Astrocyte of the hippocampus (primary cell): ENCODE data around the gene ABCD1.
A peak's percentile ranks its signal among the peaks of the same experiment; 100 is the strongest.

Experiments
- DNase-seq: peaks from one replicate; pipeline ENCODE4 v3.0.0; 2011; ENCODE audit warnings: low read depth, low spot score

The ABCD1 gene

DNA sequence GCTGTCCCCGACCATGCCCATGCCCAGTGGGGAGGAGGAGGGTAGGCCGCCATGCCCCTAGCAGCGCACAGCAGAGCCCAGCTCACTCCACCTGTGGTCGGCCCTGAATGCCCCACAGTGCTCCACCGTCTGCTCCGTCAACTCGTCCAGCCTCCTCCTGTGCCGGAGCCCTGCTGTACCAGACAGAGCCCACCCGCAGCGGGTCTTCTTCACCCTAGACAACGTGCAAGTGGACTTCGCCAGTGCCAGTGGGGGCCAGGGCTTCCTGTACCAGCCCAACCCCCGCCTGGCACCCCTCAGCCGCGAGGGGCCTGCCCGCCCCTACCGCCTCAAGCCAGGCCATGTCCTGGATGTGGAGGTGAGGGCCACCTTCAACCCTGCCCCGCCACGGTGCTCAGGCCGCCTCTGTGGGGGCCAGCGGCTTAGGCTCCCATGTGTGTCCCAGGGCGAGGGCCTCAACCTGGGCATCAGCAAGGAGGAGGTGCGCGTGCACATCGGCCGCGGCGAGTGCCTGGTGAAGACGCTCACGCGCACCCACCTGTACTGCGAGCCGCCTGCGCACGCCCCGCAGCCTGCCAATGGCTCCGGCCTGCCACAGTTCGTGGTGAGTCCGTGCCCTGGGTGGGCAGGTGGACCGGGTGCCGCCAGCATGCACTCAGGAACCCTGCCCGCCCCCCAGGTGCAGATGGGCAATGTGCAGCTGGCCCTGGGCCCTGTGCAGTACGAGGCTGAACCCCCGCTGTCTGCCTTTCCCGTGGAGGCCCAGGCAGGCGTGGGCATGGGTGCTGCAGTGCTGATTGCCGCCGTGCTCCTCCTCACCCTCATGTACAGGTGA, 49.3 kb downstream of the ABCD1 start:
- DNase-seq = no peak

DNA sequence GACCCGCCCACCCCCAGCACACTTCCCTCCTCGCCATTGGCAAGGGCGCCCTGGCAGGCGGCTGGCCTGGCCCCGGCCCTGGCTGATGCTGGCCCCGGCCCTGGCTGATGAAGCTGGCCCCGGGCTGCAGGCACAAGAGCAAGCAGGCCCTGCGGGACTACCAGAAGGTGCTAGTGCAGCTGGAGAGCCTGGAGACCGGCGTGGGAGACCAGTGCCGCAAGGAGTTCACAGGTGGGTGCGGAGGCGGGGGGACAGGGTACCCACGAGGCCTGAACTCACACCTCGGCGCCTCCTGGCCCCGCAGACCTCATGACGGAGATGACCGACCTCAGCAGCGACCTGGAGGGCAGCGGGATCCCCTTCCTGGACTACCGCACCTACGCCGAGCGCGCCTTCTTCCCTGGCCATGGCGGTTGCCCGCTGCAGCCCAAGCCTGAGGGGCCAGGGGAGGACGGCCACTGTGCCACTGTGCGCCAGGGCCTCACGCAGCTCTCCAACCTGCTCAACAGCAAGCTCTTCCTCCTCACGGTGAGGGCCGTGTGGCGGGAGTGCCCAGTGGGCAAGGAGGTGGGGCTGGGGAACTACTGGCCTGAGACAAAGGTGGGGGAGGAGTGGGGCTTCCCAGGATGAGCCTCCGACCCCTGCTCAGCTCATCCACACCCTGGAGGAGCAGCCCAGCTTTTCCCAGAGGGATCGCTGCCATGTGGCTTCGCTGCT, 50.1 kb downstream of the ABCD1 start:
- no peak for DNase-seq

DNA sequence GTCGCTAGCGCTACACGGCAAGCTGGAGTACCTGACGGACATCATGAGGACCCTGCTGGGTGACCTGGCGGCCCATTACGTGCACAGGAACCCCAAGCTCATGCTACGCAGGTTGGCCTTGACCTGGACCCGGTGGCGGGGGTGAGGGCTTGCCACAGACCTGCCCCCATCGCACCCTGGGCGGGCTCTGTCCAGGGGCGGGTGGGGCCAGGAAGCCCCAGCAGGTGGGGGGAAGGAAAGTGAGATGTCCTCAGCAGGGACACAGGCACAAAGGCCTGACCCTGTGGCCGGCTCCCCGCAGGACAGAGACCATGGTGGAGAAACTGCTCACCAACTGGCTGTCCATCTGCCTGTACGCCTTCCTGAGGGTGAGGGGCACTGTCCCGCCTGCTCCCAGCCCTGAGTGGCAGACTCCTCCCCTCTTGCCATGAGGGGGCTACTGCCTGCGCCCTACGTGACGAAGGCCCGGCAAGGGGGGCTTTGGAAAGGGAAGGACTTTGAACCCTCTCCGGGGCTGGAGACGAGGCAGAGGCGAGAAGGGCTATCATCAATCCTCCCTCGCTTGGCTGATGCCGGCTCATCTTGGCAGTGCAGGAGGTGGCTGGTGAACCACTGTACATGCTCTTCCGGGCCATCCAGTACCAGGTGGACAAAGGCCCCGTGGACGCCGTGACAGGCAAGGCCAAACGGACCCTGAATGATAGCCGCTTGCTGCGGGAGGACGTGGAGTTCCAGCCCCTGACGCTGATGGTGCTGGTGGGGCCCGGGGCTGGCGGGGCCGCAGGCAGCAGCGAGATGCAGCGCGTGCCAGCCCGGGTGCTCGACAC, 50.9 kb downstream of the ABCD1 start:
- DNase-seq = no peak

DNA sequence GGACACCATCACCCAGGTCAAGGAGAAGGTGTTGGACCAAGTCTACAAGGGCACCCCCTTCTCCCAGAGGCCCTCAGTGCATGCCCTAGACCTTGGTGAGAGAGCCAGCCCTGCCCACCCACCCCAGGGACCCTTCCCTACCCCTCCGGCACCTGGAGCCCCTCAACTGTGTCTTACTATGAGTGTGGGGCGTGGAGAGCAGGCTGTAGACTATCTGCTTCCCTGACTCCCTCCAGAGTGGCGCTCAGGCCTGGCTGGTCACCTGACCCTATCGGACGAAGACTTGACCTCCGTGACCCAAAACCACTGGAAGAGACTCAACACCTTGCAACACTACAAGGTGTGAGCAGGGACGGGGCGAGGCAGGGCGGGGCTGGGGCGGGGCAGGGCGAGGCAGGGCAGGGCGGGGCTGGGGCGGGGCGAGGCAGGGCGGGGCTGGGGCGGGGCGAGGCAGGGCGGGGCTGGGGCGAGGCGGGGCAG, 51.5 kb downstream of the ABCD1 start:
- no peak for DNase-seq

DNA sequence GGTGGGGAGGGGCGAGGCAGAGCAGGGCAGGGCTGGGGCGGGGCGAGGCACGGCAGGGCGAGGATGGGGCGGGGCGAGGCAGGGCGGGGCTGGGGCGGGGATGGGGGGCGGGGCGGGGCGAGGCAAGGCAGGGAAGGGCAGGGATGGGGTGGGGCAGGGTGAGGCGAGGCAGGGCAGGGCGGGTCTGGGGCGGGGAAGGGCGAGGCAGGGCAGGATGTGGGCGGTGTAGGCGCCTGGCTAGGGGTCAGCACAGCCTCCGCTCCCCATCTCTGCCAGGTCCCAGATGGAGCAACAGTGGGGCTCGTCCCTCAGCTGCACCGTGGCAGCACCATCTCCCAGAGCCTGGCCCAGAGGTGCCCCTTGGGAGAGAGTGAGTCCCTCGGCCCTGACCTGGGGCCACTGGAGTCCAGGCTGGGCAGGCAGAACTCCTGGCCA, 52.0 kb downstream of the ABCD1 start:
- DNase-seq = no peak

DNA sequence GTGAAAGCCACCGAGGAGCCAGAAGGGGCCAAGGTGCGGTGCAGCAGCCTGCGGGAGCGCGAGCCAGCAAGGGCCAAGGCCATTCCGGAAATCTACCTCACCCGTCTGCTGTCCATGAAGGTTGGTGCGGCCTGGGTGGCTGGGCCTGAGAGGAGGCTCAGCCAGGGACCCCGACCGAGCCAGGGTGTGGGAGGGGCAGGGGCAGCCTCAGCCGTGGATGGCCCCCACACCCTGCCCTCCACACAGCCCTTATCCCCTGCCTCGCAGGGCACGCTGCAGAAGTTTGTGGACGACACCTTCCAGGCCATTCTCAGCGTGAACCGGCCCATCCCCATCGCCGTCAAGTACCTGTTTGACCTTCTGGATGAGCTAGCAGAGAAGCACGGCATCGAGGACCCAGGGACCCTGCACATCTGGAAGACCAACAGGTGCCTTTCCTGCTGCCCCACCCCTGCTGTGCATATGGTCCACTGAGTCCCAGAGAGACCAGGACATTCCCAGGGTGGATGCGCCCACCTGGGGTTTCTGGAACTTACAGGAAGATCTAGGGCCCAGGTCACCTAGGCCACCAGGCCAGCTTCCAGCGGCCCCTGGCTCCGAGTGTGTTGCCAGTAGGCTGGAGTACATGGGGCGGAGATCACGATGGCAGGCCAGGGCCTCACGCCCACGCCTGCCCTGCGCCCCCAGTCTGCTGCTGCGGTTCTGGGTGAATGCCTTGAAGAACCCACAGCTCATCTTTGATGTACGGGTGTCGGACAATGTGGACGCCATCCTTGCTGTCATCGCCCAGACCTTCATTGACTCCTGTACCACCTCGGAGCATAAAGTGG, 52.8 kb downstream of the ABCD1 start:
- no peak for DNase-seq

DNA sequence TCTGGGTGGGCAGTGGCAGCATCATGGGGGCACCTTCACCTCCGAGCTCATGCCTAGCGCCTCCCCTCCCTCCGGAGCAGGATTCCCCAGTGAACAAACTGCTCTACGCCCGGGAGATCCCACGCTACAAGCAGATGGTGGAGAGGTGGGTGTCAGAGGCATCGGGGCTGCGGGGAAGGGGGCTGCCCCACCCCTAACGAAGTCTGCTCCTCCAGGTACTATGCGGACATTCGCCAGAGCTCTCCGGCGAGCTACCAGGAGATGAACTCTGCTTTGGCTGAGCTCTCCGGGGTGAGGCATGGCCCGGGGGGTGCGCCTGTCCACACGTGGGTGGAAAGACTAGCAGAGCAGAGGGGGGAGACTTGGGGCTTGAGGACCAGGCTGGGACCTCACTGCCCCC, 53.5 kb downstream of the ABCD1 start:
- no peak for DNase-seq

DNA sequence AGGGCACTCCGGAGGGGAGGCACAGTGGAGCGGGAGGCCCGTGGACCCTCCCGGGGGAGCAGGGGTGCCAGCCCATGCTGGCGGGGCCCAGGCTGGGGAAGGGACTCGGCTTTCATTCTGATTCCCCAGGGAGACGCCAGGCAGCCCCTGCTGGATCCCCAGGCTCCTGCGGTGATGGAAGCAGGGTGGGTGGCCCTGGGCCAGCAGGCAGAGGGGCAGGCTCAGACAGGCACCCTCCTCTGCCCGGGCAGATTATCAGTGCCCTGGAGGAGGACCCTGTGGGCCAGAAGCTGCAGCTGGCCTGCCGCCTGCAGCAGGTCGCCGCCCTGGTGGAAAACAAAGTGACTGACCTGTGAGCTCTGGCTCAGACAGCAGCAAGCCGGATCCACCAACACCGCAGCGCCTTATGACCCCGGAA, 54.0 kb downstream of the ABCD1 start:
- DNase-seq = no peak

DNA sequence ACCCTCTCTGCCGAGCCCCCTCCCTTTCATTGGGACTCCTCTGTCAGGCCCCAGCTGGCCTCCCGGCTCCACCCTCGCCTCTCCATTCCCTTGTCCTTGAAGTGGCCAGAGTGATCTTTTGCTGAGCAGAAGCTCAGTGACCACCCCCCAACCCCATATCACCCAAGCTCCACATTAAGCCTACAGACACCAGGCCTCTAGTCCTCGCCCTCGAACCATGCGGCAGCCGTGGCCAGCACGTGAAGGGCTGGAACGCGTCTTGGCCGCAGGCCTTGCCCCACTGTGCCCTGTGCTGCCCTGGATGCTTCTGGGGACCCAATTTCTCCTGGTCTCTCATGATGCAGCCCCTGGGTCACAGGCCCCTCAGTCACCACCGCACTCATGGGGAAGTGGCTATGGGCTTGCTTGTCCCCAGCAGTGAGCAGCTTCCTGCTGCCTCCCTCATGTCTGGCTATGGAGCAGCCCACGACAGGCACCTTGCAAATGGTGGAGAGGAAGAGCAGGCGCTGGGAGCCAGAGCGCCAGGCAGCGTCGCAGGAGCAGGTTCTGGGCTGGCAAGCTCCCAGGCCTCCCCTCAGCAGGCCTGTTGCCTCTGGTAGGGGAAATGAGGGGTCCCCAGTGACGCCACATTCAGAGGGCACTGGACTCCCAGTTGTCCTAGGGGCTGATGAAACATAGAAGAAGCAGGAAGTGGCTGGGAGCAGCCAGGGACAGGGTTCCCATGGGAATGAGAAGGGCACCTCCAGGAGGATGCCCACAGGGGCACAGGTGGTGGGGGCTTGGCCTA, 55.4 kb downstream of the ABCD1 start:
- DNase-seq = no peak

DNA sequence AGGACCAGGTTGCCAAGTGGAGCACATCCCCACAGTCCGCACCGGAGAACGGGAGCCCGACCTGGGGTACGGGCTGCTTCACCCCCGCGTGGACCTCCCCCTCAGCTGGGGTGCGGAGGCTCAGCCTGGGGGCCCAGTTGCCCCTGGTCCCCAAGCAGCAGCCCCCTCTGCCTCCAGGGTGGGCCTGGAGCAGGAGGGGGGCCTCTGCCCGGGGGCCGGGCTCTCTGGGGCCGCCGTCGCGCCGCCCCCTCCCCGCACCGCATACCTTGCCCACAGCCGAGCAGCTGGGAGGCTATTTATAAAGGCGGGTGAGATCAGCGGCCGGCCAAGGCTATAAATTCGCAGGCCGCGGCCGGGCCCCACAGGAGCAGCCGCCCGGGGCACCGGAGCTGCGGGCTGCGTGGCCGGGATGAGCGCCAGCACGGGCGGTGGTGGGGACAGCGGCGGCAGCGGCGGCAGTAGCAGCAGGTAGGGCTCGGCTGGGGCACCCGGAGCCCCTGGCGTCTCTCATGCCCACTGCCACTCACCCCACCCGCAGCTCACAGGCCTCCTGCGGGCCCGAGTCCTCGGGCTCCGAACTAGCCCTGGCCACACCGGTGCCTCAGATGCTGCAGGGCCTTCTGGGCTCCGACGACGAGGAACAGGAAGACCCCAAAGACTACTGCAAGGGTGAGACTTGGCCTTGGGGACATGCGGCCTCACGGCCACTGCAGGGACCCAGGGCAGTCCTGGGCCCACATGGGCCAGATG, 56.2 kb downstream of the ABCD1 start, which contains the start of gene SRPK3:
SRPK3 (plus strand) TSS at position 364 of the 750 bp plus-strand sequence; CDS start at position 410, 46 bp downstream.
- peak; percentile 55 for DNase-seq

DNA sequence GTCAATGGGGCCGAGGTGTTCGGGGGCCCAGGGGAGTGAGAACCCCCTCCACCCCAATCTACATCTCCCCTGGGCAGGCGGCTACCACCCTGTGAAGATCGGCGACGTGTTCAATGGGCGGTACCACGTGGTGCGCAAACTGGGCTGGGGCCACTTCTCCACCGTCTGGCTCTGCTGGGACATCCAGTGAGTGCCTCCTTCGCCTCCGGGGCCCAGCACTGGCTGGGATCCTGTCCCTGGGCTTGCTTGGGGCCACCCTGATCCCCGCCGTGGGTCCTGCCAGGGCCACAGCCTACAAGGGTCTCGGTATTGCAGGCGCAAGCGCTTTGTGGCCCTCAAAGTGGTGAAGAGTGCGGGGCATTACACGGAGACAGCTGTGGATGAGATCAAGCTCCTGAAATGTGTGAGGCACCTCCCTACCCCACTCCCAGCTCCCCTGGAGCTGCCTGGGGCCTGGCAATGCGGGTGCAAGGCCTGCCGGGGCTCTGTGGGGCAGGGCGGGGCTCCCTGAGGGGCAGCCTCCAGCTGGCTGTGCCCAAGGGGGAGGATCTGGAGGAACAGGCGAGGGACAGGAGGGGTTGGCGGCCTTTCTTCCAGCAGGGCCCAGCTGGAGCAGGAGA, 56.9 kb downstream of the ABCD1 start:
- DNase-seq = no peak

DNA sequence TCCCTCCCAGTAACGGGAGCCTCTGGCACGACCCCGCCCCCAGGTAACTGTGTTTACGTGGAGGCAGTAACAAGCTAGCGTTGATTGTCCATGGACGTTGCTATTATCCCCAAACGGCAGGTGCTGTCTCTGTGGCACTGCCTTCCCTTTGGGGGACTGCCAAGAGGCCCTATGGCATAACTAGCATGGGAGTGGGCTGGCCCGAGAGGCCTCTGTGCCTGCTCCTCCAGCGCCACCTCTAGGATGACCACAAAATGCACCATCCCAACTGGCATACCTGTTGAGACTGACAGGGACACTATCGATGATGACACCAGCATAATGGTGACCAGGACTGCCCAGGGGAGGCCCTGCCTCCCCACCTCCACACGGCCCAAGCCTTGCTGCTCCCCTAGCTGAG, 57.7 kb downstream of the ABCD1 start:
- DNase-seq = no peak

DNA sequence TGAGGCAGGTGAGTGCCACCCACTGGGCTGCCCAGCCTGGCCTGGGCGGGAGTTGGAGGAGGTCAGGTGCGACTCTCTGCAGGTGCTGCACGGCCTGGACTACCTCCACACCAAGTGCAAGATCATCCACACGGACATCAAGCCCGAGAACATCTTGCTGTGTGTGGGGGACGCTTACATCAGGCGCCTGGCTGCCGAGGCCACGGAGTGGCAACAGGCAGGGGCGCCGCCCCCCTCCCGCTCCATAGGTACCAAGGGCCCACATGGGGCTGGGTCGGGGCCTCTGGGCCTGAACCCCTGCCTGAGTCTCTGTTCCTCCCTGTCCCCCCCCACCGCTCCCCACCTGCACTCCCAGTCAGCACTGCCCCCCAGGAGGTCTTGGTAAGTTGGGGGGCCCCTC, 58.2 kb downstream of the ABCD1 start:
- DNase-seq = no peak

DNA sequence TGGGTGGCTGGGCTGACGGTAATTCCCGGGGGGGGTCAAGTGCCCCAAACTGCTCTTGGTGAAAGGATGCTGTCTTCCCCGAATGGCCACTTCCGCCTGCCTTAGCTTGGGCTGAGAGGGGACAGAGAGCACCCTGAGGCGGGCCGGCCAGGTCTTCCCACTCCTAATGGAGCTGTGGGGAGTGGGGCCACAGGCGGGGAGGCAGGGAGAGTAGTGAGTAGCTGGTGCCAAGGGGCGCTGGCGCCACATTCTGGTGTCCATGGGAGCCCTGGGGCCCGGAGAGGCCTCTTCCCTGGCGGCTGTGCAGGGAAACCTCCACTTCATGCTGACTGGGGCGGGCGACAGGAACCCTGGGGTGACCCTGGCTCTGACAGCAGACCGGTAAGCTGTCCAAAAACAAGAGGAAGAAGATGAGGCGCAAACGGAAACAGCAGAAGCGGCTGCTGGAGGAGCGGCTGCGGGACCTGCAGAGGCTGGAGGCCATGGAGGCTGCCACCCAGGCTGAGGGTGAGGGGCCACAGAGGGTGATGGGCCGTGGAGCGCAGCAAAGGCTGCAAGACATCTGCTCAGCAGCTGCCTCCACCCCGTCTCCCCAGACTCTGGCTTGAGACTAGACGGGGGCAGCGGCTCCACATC, 58.8 kb downstream of the ABCD1 start:
- DNase-seq = no peak

DNA sequence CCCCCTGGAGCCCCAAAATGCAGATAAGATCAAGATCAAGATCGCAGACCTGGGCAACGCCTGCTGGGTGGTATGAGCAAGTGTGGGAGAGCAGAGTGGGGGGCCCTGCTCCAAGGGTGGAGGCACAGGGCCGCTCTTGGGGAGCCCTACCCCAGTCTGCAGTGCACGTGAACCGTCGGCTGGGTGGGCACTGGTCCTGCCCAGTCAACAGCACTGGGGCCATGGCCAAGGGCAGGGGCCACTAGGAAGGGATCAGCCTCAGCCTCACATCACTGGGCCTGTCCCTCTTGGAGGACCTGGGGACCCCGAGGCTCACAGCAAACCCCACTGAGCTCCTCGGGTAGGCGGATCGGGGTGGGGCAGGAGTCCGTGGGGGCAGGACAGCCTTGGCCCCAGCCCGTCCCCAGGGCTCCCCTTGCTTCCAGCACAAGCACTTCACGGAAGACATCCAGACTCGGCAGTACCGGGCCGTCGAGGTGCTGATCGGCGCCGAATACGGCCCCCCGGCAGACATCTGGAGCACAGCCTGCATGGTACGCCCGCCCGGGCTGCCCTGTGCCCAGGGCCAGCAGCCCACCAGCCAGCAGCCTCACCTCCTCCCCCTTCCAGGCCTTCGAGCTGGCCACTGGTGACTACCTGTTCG, 59.8 kb downstream of the ABCD1 start:
- no peak for DNase-seq

DNA sequence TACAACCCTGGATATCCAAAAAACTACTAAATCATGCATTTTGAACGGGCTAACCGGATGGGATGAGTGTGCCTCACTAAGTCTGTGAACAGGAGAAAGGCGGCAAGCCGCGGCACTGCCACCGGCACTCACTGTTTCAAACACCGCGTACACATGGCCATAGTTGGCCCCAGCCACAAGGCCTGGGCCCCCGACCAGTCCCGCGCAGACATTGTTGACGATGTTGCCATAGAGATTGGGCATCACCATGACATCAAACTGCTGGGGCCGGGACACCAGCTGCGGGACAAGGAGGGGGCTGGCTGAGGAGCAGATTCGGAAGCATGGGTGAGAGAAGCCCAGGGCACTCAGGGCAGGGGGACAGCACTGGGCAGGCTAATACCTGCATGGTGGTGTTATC, 62.0 kb downstream of the ABCD1 start:
- DNase-seq = no peak

DNA sequence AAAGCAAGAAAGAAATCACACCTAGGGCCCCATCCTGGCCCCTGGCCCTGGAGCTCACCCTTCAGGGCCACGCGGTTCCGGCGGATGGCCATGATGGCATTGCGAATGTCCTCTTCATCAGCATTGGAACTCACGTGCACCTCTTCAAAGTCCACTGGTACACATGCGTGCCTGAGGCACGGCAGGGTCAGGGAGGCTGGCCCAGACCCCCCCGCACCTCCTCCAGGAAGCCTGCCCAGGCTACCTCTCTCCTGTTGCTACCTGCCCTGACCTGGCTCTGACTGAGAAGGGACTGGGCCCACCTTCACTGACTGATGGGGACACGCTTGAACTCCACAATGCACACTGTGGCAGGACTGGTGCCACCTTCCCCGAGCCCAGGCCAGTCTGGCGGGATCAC, 65.0 kb downstream of the ABCD1 start:
- no peak for DNase-seq
